Naive thymus-derived CD4-positive, alpha-beta T cell (primary cell): ENCODE results near the gene ZNF385D. TPM values are rescaled to one million over a fixed set of nuclear protein-coding genes. Genes with fewer than 3 reads are reported as not detected.

ENCODE experiments used
- ATAC-seq: fragments of 150-1000 bp; cut with Tn5 transposase; 2 replicates; pipeline ENCODE4 v1.10.0; 2021; ENCODE audit warnings: mild to moderate bottlenecking, moderate library complexity
- CTCF ChIA-PET: fragments of 350-600 bp; sonication (Branson Sonifier 250); formaldehyde crosslinking; loops from one replicate; lab custom pipeline; 2021; ENCODE audit warnings: antibody characterized with exemption; lab: Charles Lee
- POLR2A ChIA-PET: fragments of 350-600 bp; sonication (Branson Sonifier 250); formaldehyde crosslinking; loops from one replicate; lab custom pipeline; 2021; ENCODE audit warnings: antibody characterized with exemption, inconsistent platforms; lab: Charles Lee
- DNase-seq, 9 donors: peaks; one replicate each; pipeline versions ENCODE4 v3.0.0 to v3.0.0-alpha.2; 2020 to 2022; ENCODE audit warnings: mixed read lengths in 1 of 9
- H3K27ac ChIP-seq: one replicate; pipeline ENCODE4 v1.7.0; 2013; ENCODE audit warnings: mild to moderate bottlenecking, low read depth, low read length, moderate library complexity
- H3K27me3 ChIP-seq, 2 donors: one replicate each; pipeline ENCODE4 v1.7.0; 2013; ENCODE audit warnings: low read length in 2 of 2, mild to moderate bottlenecking in 2 of 2, moderate library complexity in 2 of 2; ENCODE audit not compliant: control insufficient read depth in 2 of 2, insufficient read depth in 2 of 2
- H3K36me3 ChIP-seq, 3 experiments: 1 replicate in 2 of 3; 2 replicates in 1 of 3; pipeline ENCODE4 v1.7.0; 2013; ENCODE audit warnings: low read length in 3 of 3, mild to moderate bottlenecking in 3 of 3, moderate library complexity in 1 of 3; ENCODE audit not compliant: insufficient read depth in 3 of 3, control insufficient read depth in 2 of 3
- H3K4me1 ChIP-seq, 2 donors: one replicate each; pipeline ENCODE4 v1.7.0; 2013; ENCODE audit warnings: low read length in 2 of 2, mild to moderate bottlenecking in 2 of 2, moderate library complexity in 1 of 2; ENCODE audit not compliant: control insufficient read depth in 2 of 2, insufficient read depth in 2 of 2
- H3K4me3 ChIP-seq: 2 replicates; pipeline ENCODE4 v1.7.0; 2013; ENCODE audit warnings: mild to moderate bottlenecking, low read length
- H3K9me3 ChIP-seq, 3 experiments: 1 replicate in 2 of 3; 2 replicates in 1 of 3; pipeline ENCODE4 v1.7.0; 2013; ENCODE audit warnings: low read length in 3 of 3; ENCODE audit not compliant: control insufficient read depth in 2 of 3
- H3K27ac Mint-ChIP-seq, 9 donors: one replicate each; pipeline ENCODE4 v1.8.0; 2020 to 2022; ENCODE audit warnings: mixed read lengths in 9 of 9, mild to moderate bottlenecking in 8 of 9, moderate library complexity in 5 of 9, inconsistent platforms in 2 of 9
- H3K27me3 Mint-ChIP-seq, 5 donors: one replicate each; pipeline ENCODE4 v1.8.0; 2021 to 2022; ENCODE audit warnings: mixed read lengths in 5 of 5, mild to moderate bottlenecking in 1 of 5
- H3K36me3 Mint-ChIP-seq, 5 donors: one replicate each; pipeline ENCODE4 v1.8.0; 2020 to 2022; ENCODE audit warnings: mixed read lengths in 5 of 5, mild to moderate bottlenecking in 3 of 5, inconsistent platforms in 1 of 5
- H3K4me1 Mint-ChIP-seq, 7 donors: one replicate each; pipeline ENCODE4 v1.8.0; 2020 to 2022; ENCODE audit warnings: mixed read lengths in 7 of 7, mild to moderate bottlenecking in 3 of 7, inconsistent platforms in 1 of 7
- H3K4me3 Mint-ChIP-seq, 10 donors: one replicate each; pipeline ENCODE4 v1.8.0; 2020 to 2022; ENCODE audit warnings: mild to moderate bottlenecking in 10 of 10, mixed read lengths in 10 of 10, moderate library complexity in 6 of 10, inconsistent platforms in 2 of 10
- H3K9me3 Mint-ChIP-seq, 11 donors: one replicate each; pipeline ENCODE4 v1.8.0; 2020 to 2022; ENCODE audit warnings: mixed read lengths in 11 of 11, mild to moderate bottlenecking in 4 of 11, inconsistent platforms in 1 of 11, moderate library complexity in 1 of 11
- intact Hi-C, 2 donors: fragments of 100-400 bp; cut with micrococcal nuclease; formaldehyde crosslinking; loops; one replicate each; pipeline ENCODE4 v1.15.1; 2023
- polyA plus RNA-seq, 2 donors: library from polyadenylated mRNA; unstranded; fragments of 300-500 nt; fragmentation: Illumina TruSeq; gene quantifications; one replicate each; pipeline ENCODE4 v1.2.3, GENCODE V29; 2021
- total RNA-seq, 6 experiments: library from RNA in 5 of 6; stranded (reverse) in 5 of 6; gene quantifications; 1 replicate in 5 of 6; 2 replicates in 1 of 6; pipeline ENCODE4 v1.2.3 and lab custom pipeline; 2021 to 2026

ZNF385D gene
- total and polyA plus RNA-seq, 7 experiments from 2014 or later = 0.03 to 1.1 TPM; not detected in 5

DNA sequence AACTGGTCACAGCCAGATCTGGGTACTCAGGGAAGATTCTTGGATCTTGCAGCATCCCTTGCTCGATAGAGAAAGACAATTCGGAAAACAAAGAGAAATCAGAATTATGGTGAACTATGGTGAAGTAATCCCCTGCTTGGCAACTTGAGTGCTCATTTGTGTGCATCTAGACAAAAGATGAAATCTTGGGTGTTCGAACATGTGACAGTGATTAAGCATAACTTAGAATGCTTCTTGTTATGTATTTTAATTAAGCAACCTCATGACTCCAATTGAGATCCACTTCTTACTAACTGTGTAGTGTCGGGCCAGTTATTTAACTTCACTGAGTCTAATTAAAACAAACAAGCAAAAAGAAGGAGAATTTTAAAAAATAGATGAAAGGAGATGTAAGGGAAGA lies 56.5 kb downstream of the ZNF385D start:
- H3K4me3 ChIP-seq = no peak overlapping the region
- no peak overlapping the region for H3K27ac Mint-ChIP-seq
- H3K27me3 Mint-ChIP-seq = no peaks in the 10 kb centered on the region
- no peaks in the 10 kb centered on the region for H3K36me3 ChIP-seq
- POLR2A ChIA-PET = no interaction called here
- CTCF ChIA-PET = no interaction called here
- H3K27ac ChIP-seq = no peak overlapping the region
- no peaks in the 10 kb centered on the region for H3K4me1 ChIP-seq
- H3K4me3 Mint-ChIP-seq = no peak overlapping the region
- no peaks in the 10 kb centered on the region for H3K4me1 Mint-ChIP-seq
- no peaks in the 10 kb centered on the region for H3K27me3 ChIP-seq
- intact Hi-C loops = no loop called here
- H3K9me3 Mint-ChIP-seq = peaks cover 2 to 37% (median 9%) of the 10 kb centered on the region in 11 donors
- H3K9me3 ChIP-seq = no peaks in the 10 kb centered on the region
- H3K36me3 Mint-ChIP-seq = peaks cover 0 to 3% (median 0%) of the 10 kb centered on the region in 5 donors
- ATAC-seq = no peak
- DNase-seq = no peak

DNA sequence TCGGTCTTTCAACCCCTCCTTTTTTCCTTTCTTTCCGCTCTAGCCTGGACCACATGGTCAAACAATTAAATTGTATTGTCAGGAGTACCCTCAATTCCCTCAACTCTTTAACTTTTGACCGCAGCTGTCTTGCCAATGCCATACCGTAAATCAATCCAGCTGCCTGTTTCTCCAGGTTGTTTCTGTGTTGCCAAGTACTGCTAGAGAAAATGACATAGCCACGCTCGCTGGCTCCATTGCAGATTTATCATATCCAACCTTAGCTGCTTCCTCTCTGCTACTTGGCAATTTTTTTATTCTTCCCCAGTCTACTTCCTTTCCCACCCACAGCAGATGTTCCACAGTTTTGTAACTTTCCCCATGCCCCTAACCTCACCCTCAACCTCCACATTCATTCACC lies 60.0 kb downstream of the ZNF385D start:
- H3K27me3 ChIP-seq = no peaks in the 10 kb centered on the region
- DNase-seq (no peak), ATAC-seq (no peak)
- no peak overlapping the region for H3K4me3 ChIP-seq
- Mint-ChIP-seq H3K27me3 (no peaks in the 10 kb centered on the region), H3K4me3 (no peak overlapping the region), H3K27ac (no peak overlapping the region), H3K9me3 (peaks cover 2 to 32% (median 9%) of the 10 kb centered on the region in 11 donors), H3K4me1 (no peaks in the 10 kb centered on the region), H3K36me3 (peaks cover 0 to 3% (median 0%) of the 10 kb centered on the region in 5 donors)
- H3K36me3 ChIP-seq = no peaks in the 10 kb centered on the region
- intact Hi-C loops = no loop called here
- no peaks in the 10 kb centered on the region for H3K4me1 ChIP-seq
- no peak overlapping the region for H3K27ac ChIP-seq
- CTCF ChIA-PET = no interaction called here
- H3K9me3 ChIP-seq = no peaks in the 10 kb centered on the region
- POLR2A ChIA-PET = no interaction called here

DNA sequence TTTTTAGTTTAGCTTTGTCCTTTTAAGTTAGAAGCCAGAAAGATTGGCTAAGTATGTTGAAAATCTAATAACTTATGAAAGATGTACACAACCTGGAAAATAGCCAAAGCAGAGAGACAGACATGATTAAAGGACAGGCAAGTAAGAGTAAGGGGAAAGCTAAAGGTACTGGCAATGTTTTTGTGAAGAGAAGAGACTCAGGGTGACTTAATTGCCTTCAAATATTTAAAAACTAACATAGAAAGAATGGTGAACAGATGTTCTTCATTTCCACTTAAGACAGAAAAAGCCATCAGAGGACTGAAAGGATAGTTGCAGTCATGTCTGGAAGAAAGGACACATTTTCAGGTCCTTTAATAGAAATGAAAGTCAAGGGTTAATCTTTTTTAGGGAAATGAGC lies 68.8 kb downstream of the ZNF385D start:
- Histone ChIP-seq H3K27me3 (no peaks in the 10 kb centered on the region), H3K4me1 (no peaks in the 10 kb centered on the region), H3K27ac (no peak overlapping the region), H3K36me3 (no peaks in the 10 kb centered on the region), H3K4me3 (no peak overlapping the region), H3K9me3 (no peaks in the 10 kb centered on the region)
- no peaks in the 10 kb centered on the region for H3K27me3 Mint-ChIP-seq
- CTCF ChIA-PET = no interaction called here
- H3K9me3 Mint-ChIP-seq = peaks cover 0 to 30% (median 4%) of the 10 kb centered on the region in 11 donors
- no peak for DNase-seq
- no peaks in the 10 kb centered on the region for H3K4me1 Mint-ChIP-seq
- peaks cover 0 to 5% (median 0%) of the 10 kb centered on the region in 5 donors for H3K36me3 Mint-ChIP-seq
- POLR2A ChIA-PET = no interaction called here
- no peak overlapping the region for H3K27ac Mint-ChIP-seq
- intact Hi-C loops = no loop called here
- H3K4me3 Mint-ChIP-seq = no peak overlapping the region
- ATAC-seq = no peak

DNA sequence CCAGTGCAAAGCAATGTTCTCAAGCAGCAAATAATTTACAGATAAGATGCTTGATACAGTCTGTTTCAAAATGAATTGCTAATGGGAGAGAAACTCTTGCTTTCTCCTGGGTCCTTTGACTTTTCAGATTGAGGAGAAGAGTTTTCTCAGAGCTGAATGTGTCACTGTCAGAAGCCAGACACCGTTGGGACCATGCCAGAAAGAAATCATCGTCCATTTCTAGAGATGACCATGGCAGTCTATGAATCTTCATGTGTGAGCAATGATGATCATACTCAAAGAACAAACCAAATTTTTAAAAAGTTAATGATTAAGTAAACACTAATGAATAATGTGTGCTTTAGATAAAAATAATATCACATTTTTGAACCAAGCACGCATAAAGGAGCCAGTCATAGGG lies 77.6 kb downstream of the ZNF385D start:
- no peak for ATAC-seq
- H3K9me3 Mint-ChIP-seq = peaks cover 0 to 6% (median 0%) of the 10 kb centered on the region in 11 donors
- no peaks in the 10 kb centered on the region for H3K4me1 Mint-ChIP-seq
- H3K4me3 ChIP-seq = no peak overlapping the region
- H3K27me3 Mint-ChIP-seq = no peaks in the 10 kb centered on the region
- H3K27ac Mint-ChIP-seq = no peak overlapping the region
- no peak overlapping the region for H3K4me3 Mint-ChIP-seq
- no peaks in the 10 kb centered on the region for H3K9me3 ChIP-seq
- no peaks in the 10 kb centered on the region for H3K36me3 ChIP-seq
- no peaks in the 10 kb centered on the region for H3K27me3 ChIP-seq
- H3K4me1 ChIP-seq = no peaks in the 10 kb centered on the region
- no peak for DNase-seq
- intact Hi-C loops = no loop called here
- no peaks in the 10 kb centered on the region for H3K36me3 Mint-ChIP-seq
- CTCF ChIA-PET = no interaction called here
- POLR2A ChIA-PET = no interaction called here
- no peak overlapping the region for H3K27ac ChIP-seq

DNA sequence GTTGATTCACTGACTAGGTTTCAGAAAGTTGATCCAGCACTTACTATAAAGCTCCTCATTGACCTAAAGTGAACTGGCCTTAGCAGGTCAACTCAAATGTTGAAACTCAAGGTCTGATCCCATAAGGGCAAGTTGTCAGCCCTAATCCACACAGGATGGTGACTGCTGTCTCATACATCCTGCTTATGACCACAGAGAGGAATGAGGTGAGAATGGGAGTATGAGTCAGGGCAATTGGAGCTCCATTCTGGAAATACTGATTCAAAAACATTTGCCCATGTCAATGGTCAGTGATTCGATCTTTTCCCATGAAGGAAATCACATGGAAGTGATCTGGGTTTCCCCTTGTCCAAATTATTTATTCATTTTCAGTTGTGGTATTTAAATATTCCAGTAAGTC lies 78.7 kb downstream of the ZNF385D start:
- no peak overlapping the region for H3K27ac Mint-ChIP-seq
- no peak overlapping the region for H3K4me3 ChIP-seq
- no peak overlapping the region for H3K27ac ChIP-seq
- no peak for ATAC-seq
- no peaks in the 10 kb centered on the region for H3K9me3 ChIP-seq
- H3K4me1 ChIP-seq = no peaks in the 10 kb centered on the region
- H3K4me3 Mint-ChIP-seq = no peak overlapping the region
- H3K9me3 Mint-ChIP-seq = peaks cover 0 to 2% (median 0%) of the 10 kb centered on the region in 11 donors
- no peaks in the 10 kb centered on the region for H3K27me3 ChIP-seq
- CTCF ChIA-PET = no interaction called here
- no peaks in the 10 kb centered on the region for H3K4me1 Mint-ChIP-seq
- DNase-seq = no peak
- H3K36me3 ChIP-seq = no peaks in the 10 kb centered on the region
- H3K27me3 Mint-ChIP-seq = no peaks in the 10 kb centered on the region
- intact Hi-C loops = no loop called here
- POLR2A ChIA-PET = no interaction called here
- H3K36me3 Mint-ChIP-seq = no peaks in the 10 kb centered on the region

DNA sequence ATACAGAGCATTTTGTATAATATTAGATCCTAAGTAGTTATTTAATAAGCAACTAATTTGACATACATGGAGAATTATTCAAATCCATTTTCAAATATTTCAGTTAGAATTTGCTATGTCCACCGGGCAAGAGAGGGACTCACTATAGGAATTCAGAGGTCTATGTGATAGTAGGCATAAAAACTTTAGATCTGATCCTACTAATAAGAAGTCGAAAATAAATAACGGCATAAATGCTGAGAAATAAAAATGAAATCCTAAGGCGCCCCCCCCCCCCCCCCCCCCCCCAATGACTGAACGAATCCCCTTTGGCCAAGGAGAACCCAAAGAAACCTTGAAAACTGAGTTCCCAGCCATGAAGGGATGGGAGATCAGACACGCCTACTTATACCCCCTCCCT lies 80.6 kb downstream of the ZNF385D start:
- DNase-seq (no peak), ATAC-seq (no peak)
- ChIA-PET POLR2A (no interaction called here), CTCF (no interaction called here)
- H3K9me3 Mint-ChIP-seq = peaks cover 0 to 3% (median 0%) of the 10 kb centered on the region in 11 donors
- Histone ChIP-seq H3K4me3 (no peak overlapping the region), H3K27ac (no peak overlapping the region), H3K9me3 (no peaks in the 10 kb centered on the region), H3K36me3 (no peaks in the 10 kb centered on the region), H3K4me1 (no peaks in the 10 kb centered on the region), H3K27me3 (no peaks in the 10 kb centered on the region)
- H3K4me3 Mint-ChIP-seq = no peak overlapping the region
- H3K27me3 Mint-ChIP-seq = no peaks in the 10 kb centered on the region
- intact Hi-C loops = no loop called here
- H3K27ac Mint-ChIP-seq = no peak overlapping the region
- no peaks in the 10 kb centered on the region for H3K36me3 Mint-ChIP-seq
- no peaks in the 10 kb centered on the region for H3K4me1 Mint-ChIP-seq

DNA sequence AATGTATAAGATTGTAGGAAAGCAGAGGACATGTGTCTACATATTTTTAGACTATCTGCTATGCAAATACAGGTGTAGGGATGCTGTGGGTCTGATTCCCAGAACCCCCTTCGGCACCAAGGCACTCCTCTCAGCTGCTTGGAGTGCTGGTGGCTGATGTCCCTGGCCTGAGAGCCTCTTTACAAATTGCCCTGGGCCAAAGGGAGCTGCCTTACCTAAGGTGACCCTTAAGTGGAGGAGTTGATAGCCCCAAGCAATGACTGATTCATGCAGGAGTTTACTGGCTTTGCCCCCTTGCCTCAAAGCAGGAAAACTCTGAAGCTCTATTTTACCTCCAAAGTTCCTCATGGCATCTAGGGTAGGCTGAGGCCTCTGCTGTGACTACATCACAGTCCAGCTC lies 83.0 kb downstream of the ZNF385D start:
- H3K9me3 Mint-ChIP-seq = peaks cover 0 to 6% (median 1%) of the 10 kb centered on the region in 11 donors
- POLR2A ChIA-PET = no interaction called here
- Histone ChIP-seq H3K4me3 (no peak overlapping the region), H3K27me3 (no peaks in the 10 kb centered on the region), H3K4me1 (no peaks in the 10 kb centered on the region), H3K36me3 (no peaks in the 10 kb centered on the region), H3K27ac (no peak overlapping the region), H3K9me3 (no peaks in the 10 kb centered on the region)
- CTCF ChIA-PET = no interaction called here
- H3K4me3 Mint-ChIP-seq = no peak overlapping the region
- no peaks in the 10 kb centered on the region for H3K27me3 Mint-ChIP-seq
- H3K4me1 Mint-ChIP-seq = no peaks in the 10 kb centered on the region
- H3K27ac Mint-ChIP-seq = no peak overlapping the region
- intact Hi-C loops = no loop called here
- no peak for ATAC-seq
- no peaks in the 10 kb centered on the region for H3K36me3 Mint-ChIP-seq
- DNase-seq = no peak
